Measurements from ENCODE around the gene COL6A2. TPM values are rescaled to one million over a fixed set of nuclear protein-coding genes. Genes with fewer than 3 reads are reported as not detected.

Gene COL6A2
- total RNA-seq, 8 experiments from 2014 or later = 2.6 to 153 (median 5.0) TPM

- no peaks in the 10 kb centered on the region for H3K4me1 ChIP-seq (replicated peaks in 1 of 2)
- H3K4me3 ChIP-seq = no peak overlapping the region
- no peak for ATAC-seq (replicated peaks in 6 of 8)
- no peak overlapping the region for H3K27ac ChIP-seq
- in situ Hi-C loops (cut with MboI; ENCODE audit: low pct_unique_long_range_greater_than_20kb in 2 of 9, low sequenced_read_pairs in 9 of 9, unreplicated experiment in 9 of 9) = no loop called here
- 85 to 100% (median 97%) methylated on average over 1 to 9 of the region's 19 CpGs; no CpG with 5 or more reads in 6 of the 10 experiments for WGBS, 10 experiments
Measured at GRCh38 chr21:46077674-46078101, 20.2 kb upstream of the COL6A2 start.

DNA sequence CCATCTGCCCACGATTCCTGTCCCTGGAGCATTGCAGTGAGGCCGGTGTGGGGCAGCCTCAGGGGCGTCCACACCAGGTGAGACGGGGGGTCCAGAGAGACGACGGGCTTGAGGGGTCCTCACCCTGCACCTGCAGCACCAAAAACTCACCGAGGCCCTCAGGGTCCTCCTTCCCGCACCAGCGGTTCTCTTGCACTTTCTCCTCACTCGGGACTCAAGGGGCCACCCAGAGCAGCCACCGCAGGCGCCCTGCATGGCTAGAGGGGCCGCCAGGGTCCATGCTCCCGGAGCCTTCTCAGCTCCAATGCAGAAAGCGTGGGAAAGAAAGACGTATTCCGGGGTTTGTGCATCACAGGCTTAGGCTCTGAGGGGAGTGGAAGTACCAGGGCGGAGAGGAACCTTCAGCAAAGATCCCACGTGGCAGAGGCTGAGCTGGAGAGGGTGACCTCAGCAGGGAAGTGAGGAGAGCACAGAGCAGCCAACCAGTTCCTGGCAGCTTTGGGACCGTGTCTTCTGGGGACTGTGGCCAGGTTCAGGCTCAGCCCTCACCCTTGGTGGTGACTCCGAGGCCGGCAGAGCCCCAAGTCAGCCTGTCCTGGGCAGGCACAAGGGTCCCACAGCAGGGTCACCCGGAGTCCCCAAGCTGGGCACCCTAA, 19.5 kb upstream of the COL6A2 start:
- no peak overlapping the region for H3K27ac ChIP-seq
- H3K4me1 ChIP-seq (replicated peaks in 1 of 2) = no peaks in the 10 kb centered on the region
- peak in 7 of 8 experiments; percentile 24 to 82 (median 75) for ATAC-seq (replicated peaks in 6 of 8)
- in situ Hi-C loops (cut with MboI; ENCODE audit: low pct_unique_long_range_greater_than_20kb in 2 of 9, low sequenced_read_pairs in 9 of 9, unreplicated experiment in 9 of 9) = no loop called here
- WGBS, 10 experiments = 20 to 100% (median 71%) methylated on average over 1 to 8 of the region's 23 CpGs; no CpG with 5 or more reads in 4 of the 10 experiments
- H3K4me3 ChIP-seq = no peak overlapping the region

DNA sequence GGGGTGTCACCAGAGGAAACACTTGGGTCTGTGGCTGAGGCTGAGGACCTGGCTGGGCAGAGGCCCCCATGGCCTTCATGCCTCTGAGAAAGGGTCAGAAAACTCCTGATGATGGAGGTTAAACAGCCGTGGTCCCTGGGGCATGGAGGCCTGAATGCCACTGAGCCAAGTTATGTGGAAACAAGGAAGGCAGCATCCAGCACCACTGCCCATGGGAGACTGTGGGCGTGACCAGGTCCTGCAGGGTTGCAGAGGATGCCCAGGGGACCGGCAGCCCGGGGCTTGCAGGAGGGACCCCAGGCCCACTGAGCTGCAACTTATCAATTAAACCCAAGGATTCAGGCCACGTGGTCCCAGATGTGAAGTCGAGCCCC, 18.9 kb upstream of the COL6A2 start:
- WGBS, 10 experiments = 8 to 100% methylated on average over 2 of the region's 6 CpGs; no CpG with 5 or more reads in 8 of the 10 experiments
- in situ Hi-C loops (cut with MboI; ENCODE audit: low pct_unique_long_range_greater_than_20kb in 2 of 9, low sequenced_read_pairs in 9 of 9, unreplicated experiment in 9 of 9) = no loop called here
- no peak overlapping the region for H3K27ac ChIP-seq
- H3K4me1 ChIP-seq (replicated peaks in 1 of 2) = no peaks in the 10 kb centered on the region
- ATAC-seq (replicated peaks in 6 of 8) = peak in 4 of 8 experiments; percentile 3 to 10 (median 5)
- H3K4me3 ChIP-seq = no peak overlapping the region

DNA sequence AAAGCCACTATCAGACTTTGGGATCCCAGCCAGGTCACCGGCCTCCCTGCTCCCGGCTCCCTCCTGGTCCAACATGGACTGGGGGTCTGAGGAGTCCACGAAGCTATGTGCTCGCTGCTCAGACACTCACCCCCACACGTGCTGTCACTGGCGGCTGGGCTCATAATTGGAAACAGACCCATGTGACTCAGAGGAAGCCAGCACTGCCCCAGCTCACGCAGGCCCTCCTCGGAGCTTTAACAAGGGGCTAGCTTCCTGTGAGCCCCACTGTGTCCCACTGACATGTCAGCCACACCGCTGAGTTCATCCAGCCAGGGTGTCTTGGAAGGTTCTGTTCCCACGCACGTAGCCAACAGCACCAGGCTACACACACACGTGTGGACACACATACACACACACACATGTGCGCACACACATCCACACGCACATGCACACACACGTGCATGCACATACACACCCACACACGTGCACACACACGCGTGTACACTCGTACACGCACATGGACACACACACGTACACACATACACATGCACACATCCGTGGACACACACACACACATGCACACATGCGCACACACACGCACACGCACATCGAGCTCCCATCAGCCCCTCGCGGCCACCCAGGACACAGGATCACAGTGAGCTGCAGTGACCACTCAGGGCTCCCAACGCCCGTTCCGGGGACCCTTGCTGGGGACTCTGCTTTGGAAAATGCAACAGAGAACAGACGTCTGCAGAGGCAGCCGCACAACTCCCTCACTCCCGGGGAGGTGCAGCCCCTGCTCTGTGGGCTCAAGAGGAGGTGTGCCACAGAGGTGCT, 18.4 kb upstream of the COL6A2 start:
- H3K27ac ChIP-seq = no peak overlapping the region
- ATAC-seq (replicated peaks in 6 of 8) = peak in 7 of 8 experiments; percentile 22 to 65 (median 50)
- H3K4me3 ChIP-seq = no peak overlapping the region
- H3K4me1 ChIP-seq (replicated peaks in 1 of 2) = no peaks in the 10 kb centered on the region
- in situ Hi-C loops (cut with MboI; ENCODE audit: low pct_unique_long_range_greater_than_20kb in 2 of 9, low sequenced_read_pairs in 9 of 9, unreplicated experiment in 9 of 9) = no loop called here
- 8 to 93% (median 51%) methylated on average over 3 to 20 of the region's 34 CpGs; no CpG with 5 or more reads in 6 of the 10 experiments for WGBS, 10 experiments

DNA sequence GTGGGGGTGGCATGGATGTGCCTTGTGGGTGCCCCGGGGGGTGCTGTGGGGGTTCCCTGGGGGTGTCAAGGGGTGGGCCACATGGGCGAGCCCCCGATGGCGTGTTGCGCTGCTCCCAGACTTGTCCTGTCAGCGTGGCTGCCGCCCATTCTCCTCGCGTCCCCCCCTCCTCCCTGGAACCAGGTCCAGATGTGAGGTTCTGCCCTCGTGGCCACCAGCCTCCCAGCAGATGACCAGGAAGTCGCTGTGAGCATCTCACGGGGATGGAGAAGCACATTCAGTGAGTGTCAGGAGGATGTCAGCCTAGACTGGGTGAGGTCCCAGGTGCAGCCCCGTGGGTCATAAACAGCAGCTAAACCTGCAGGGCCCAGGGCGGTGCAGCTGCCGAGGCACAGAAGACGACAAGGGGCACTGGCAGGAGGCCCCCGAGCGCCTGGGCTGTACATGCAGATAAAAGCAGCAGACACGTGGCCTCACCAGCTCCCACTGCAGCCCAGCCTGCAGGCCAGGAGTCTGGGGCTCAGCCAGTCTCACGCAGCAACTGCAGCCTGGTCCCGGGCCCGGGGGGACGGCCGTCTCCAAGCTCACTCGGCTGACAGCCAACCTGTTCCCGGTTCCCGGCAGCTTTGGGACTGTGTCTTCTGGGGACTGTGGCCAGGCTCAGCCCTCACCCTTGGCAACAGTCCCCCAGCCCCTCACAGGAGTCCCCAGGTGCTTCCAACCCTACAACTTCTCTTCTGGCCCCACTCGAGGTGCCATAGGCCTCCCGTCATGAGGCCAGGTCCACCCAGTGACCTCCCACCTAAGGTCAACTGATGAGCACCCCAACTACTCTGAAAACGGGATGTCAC, 17.5 kb upstream of the COL6A2 start:
- H3K27ac ChIP-seq = no peak overlapping the region
- H3K4me1 ChIP-seq (replicated peaks in 1 of 2) = no peaks in the 10 kb centered on the region
- 50 to 100% (median 85%) methylated on average over 1 to 4 of the region's 30 CpGs; no CpG with 5 or more reads in 6 of the 10 experiments for WGBS, 10 experiments
- ATAC-seq (replicated peaks in 6 of 8) = peak in 5 of 8 experiments; percentile 8 to 50 (median 16)
- in situ Hi-C loops (cut with MboI; ENCODE audit: low pct_unique_long_range_greater_than_20kb in 2 of 9, low sequenced_read_pairs in 9 of 9, unreplicated experiment in 9 of 9) = no loop called here
- H3K4me3 ChIP-seq = no peak overlapping the region

DNA sequence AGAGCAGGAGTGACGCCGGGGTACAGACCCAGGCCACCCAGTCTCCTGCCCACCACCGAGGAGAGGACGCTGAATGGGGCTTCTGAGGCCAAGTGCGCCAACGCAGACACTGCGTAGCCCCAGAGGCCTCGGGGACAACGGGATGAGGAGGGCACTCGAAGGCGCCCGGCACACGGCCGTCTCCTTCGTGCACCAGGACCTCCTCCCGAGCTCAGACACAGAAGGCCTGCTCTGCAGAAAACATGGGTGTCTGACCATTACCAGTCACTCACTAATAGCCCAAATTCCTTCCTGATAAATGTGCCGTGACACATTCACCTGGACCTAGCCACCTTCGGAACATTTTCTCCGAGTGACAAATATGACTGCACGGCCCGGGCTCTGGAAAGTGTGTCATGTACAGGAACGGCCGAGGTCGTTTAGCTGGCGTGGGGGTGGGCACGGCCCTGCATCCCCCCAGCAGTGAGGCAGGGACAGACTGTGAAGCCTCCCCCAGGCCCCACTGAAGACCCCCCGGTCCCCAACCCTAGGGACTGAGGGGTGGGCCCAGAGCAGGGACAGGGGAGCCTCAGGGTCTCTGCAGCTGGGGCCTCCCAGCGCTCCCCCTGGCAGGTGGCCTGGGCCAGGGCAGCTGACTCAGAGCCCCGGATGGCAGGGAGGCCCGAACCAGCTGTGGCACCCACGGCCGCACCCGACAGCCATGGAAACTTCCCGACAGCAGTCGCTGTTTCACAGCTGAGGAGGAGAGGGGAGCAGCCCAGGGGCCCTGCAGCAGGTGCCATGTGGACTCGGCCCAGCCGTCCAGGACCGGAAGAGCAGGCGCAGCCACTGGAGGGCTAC, 16.7 kb upstream of the COL6A2 start:
- ATAC-seq (replicated peaks in 6 of 8) = peak in 5 of 8 experiments; percentile 9 to 22 (median 19)
- Histone ChIP-seq H3K27ac (no peak overlapping the region), H3K4me3 (no peak overlapping the region), H3K4me1 (replicated peaks in 1 of 2) (no peaks in the 10 kb centered on the region)
- WGBS, 10 experiments = 60 to 100% (median 89%) methylated on average over 1 to 11 of the region's 39 CpGs; no CpG with 5 or more reads in 4 of the 10 experiments
- in situ Hi-C loops (cut with MboI; ENCODE audit: low pct_unique_long_range_greater_than_20kb in 2 of 9, low sequenced_read_pairs in 9 of 9, unreplicated experiment in 9 of 9) = no loop called here

GRCh38 chr21:46081862-46082712, 15.8 kb upstream of the COL6A2 start:
- no peak for ATAC-seq (replicated peaks in 6 of 8)
- in situ Hi-C loops (cut with MboI; ENCODE audit: low pct_unique_long_range_greater_than_20kb in 2 of 9, low sequenced_read_pairs in 9 of 9, unreplicated experiment in 9 of 9) = no loop called here
- H3K4me3 ChIP-seq = no peak overlapping the region
- no peaks in the 10 kb centered on the region for H3K4me1 ChIP-seq (replicated peaks in 1 of 2)
- 88 to 100% (median 92%) methylated on average over 3 to 5 of the region's 35 CpGs; no CpG with 5 or more reads in 7 of the 10 experiments for WGBS, 10 experiments
- H3K27ac ChIP-seq = no peak overlapping the region

GRCh38 chr21:46082713-46082962, 15.3 kb upstream of the COL6A2 start:
- no CpG with 5 or more reads among the region's 5 CpGs for WGBS, 10 experiments

GRCh38 chr21:46082963-46083790, 14.7 kb upstream of the COL6A2 start:
- Histone ChIP-seq H3K27ac (no peak overlapping the region), H3K4me3 (no peak overlapping the region), H3K4me1 (replicated peaks in 1 of 2) (no peaks in the 10 kb centered on the region)
- peak in 4 of 8 experiments; percentile 12 to 74 (median 60) for ATAC-seq (replicated peaks in 6 of 8)
- in situ Hi-C loops (cut with MboI; ENCODE audit: low pct_unique_long_range_greater_than_20kb in 2 of 9, low sequenced_read_pairs in 9 of 9, unreplicated experiment in 9 of 9) = no loop called here
- WGBS, 10 experiments = 20 to 97% (median 65%) methylated on average over 1 to 17 of the region's 35 CpGs; no CpG with 5 or more reads in 4 of the 10 experiments

More at GRCh38 chr21:46082713-46082962, 15.3 kb upstream of the COL6A2 start:
- in situ Hi-C loops (cut with MboI; ENCODE audit: low pct_unique_long_range_greater_than_20kb in 2 of 9, low sequenced_read_pairs in 9 of 9, unreplicated experiment in 9 of 9) = no loop called here
- no peak overlapping the region for H3K4me3 ChIP-seq
- no peak overlapping the region for H3K27ac ChIP-seq
- no peak for ATAC-seq (replicated peaks in 6 of 8)
- no peaks in the 10 kb centered on the region for H3K4me1 ChIP-seq (replicated peaks in 1 of 2)

- peak in 1 of 8 experiments; percentile 6 for ATAC-seq (replicated peaks in 6 of 8)
- 70 to 100% (median 83%) methylated on average over 1 to 3 of the region's 29 CpGs; no CpG with 5 or more reads in 4 of the 10 experiments for WGBS, 10 experiments
Measured at GRCh38 chr21:46083791-46084561, 13.9 kb upstream of the COL6A2 start.

More at GRCh38 chr21:46083791-46084561, 13.9 kb upstream of the COL6A2 start:
- in situ Hi-C loops (cut with MboI; ENCODE audit: low pct_unique_long_range_greater_than_20kb in 2 of 9, low sequenced_read_pairs in 9 of 9, unreplicated experiment in 9 of 9) = no loop called here
- Histone ChIP-seq H3K27ac (no peak overlapping the region), H3K4me3 (no peak overlapping the region), H3K4me1 (replicated peaks in 1 of 2) (no peaks in the 10 kb centered on the region)
